K562 (cell line): ENCODE results near the gene OPN5. TPM values are rescaled to one million over a fixed set of nuclear protein-coding genes. Genes with fewer than 3 reads are reported as not detected.

Experiments used
- ATAC-seq: fragments of 200-7000 bp; cut with Tn5 transposase; 3 replicates; pipeline ENCODE4 v1.9.1; 2020; ENCODE audit warnings: moderate library complexity
- BruUV-seq: library from RNA; stranded (reverse); fragments of 400-500 nt; replicated peaks from 2 replicates; lab custom pipeline; 2021; lab: Mats Ljungman, UMichigan
- CTCF ChIA-PET: fragments of 300-600 bp; formaldehyde crosslinking; extraction: SDS; loops from one replicate; lab custom pipeline; 2021; ENCODE audit warnings: low intra/inter-chr PET ratio; lab: Yijun Ruan, JAX
- POLR2A ChIA-PET: fragments of 300-600, 350-650 bp; sonication (Branson Sonifier 250); formaldehyde crosslinking; extraction: SDS; loops from one replicate; lab custom pipeline; 2021; ENCODE audit warnings: antibody characterized with exemption, inconsistent platforms; lab: Yijun Ruan, JAX
- DNase-seq, 4 experiments: peaks; one replicate each; pipeline versions ENCODE4 v3.0.0 to v3.0.0-alpha.2; 2011 to 2018; ENCODE audit warnings: low spot score in 3 of 4, mixed read lengths in 3 of 4; ENCODE audit errors: extremely low read depth in 1 of 4
- FAIRE-seq: peaks from 2 replicates; lab custom pipeline; 2011; peaks lifted over from hg19 to GRCh38; lab: Jason Lieb, UNC
- H2AFZ ChIP-seq: 2 replicates; pipeline ENCODE4 v1.6.0; 2011; ENCODE audit warnings: low read depth, low read length, control low read depth, inconsistent platforms
- H3K27ac ChIP-seq: fragments of 200-600 bp; 3 replicates; pipeline ENCODE4 v1.8.0; 2011; ENCODE audit warnings: low read depth, mild to moderate bottlenecking, control low read depth, inconsistent platforms, low read length, moderate library complexity, mixed read lengths; ENCODE audit errors: extremely low read depth
- H3K27me3 ChIP-seq, 2 experiments: fragments of 300-600 bp in 1 of 2; 2 replicates in 1 of 2; 3 replicates in 1 of 2; pipeline versions ENCODE4 v1.6.0 to v1.8.0; 2011; ENCODE audit warnings: inconsistent platforms in 2 of 2, low read length in 2 of 2, mild to moderate bottlenecking in 1 of 2, mixed read lengths in 1 of 2, moderate library complexity in 1 of 2; ENCODE audit not compliant: control insufficient read depth in 2 of 2, insufficient read depth in 2 of 2
- H3K36me3 ChIP-seq: fragments of 300-600 bp; 3 replicates; pipeline ENCODE4 v1.8.0; 2011; ENCODE audit warnings: mild to moderate bottlenecking, low read length, inconsistent platforms; ENCODE audit not compliant: control insufficient read depth, insufficient read depth
- H3K4me1 ChIP-seq, 2 experiments: fragments of 200-600 bp in 1 of 2; replicated peaks in 1 of 2; 2 replicates in 1 of 2; 3 replicates in 1 of 2; pipeline versions ENCODE4 v1.5.1 to v1.8.0; 2011; ENCODE audit warnings: inconsistent platforms in 2 of 2, low read length in 2 of 2, mild to moderate bottlenecking in 1 of 2, mixed read lengths in 1 of 2, moderate library complexity in 1 of 2; ENCODE audit not compliant: control insufficient read depth in 2 of 2, insufficient read depth in 2 of 2
- H3K4me2 ChIP-seq: 2 replicates; pipeline ENCODE4 v1.6.1; 2011; ENCODE audit warnings: low read length, control low read depth, inconsistent platforms, mixed read lengths; ENCODE audit not compliant: insufficient read depth
- H3K4me3 ChIP-seq: fragments of 200-600 bp; sonication (generic), shearing (Covaris generic); 2 replicates; pipeline ENCODE4 v1.5.1; 2016; ENCODE audit warnings: control low read depth, inconsistent platforms
- H3K79me2 ChIP-seq: fragments of 200-600 bp; 3 replicates; pipeline ENCODE4 v1.8.0; 2011; ENCODE audit warnings: low read length, inconsistent platforms; ENCODE audit not compliant: control insufficient read depth, insufficient read depth
- H3K9ac ChIP-seq, 2 experiments: 2 replicates each; pipeline versions ENCODE4 v1.6.0 to v1.6.1; 2011; ENCODE audit warnings: low read depth in 2 of 2, low read length in 2 of 2, control low read depth in 1 of 2, inconsistent platforms in 1 of 2, mild to moderate bottlenecking in 1 of 2, mixed read lengths in 1 of 2; ENCODE audit not compliant: insufficient read depth in 1 of 2
- H3K9me1 ChIP-seq: one replicate; pipeline ENCODE4 v1.6.0; 2011; ENCODE audit warnings: inconsistent platforms, mild to moderate bottlenecking, low read length, moderate library complexity; ENCODE audit not compliant: control insufficient read depth, insufficient read depth
- H3K9me3 ChIP-seq: replicated peaks from 2 replicates; pipeline ENCODE4 v1.5.1; 2011; ENCODE audit warnings: low read depth, low read length, inconsistent platforms; ENCODE audit not compliant: control insufficient read depth, insufficient read depth
- H4K20me1 ChIP-seq: replicated peaks from 2 replicates; pipeline ENCODE4 v1.6.1; 2011; ENCODE audit warnings: low read length, inconsistent platforms, mixed read lengths; ENCODE audit not compliant: control insufficient read depth, insufficient read depth
- BMI1 ChIP-seq: fragments of 150-350 bp; IDR thresholded peaks from 2 replicates; pipeline ENCODE4 v1.6.1; 2014; ENCODE audit warnings: low read length
- DDX20 ChIP-seq: fragments of 450-650 bp; IDR thresholded peaks from 2 replicates; pipeline ENCODE4 v1.6.1; 2016; ENCODE audit warnings: missing genetic modification characterization, low read depth, mild to moderate bottlenecking, missing compliant biosample characterization, moderate library complexity
- E2F3 ChIP-seq: fragments of 250-450 bp; sonication (Bioruptor Pico); IDR thresholded peaks from 2 replicates; pipeline ENCODE4 v1.4.0; 2020; ENCODE audit warnings: mild to moderate bottlenecking
- ELF4 ChIP-seq: fragments of 450-650 bp; formaldehyde crosslinking; IDR thresholded peaks from 2 replicates; pipeline ENCODE4 v1.4.0; 2022; ENCODE audit warnings: missing genetic modification characterization
- HEY1 ChIP-seq: fragments of 250-450 bp; sonication (Bioruptor Pico); IDR thresholded peaks from 2 replicates; pipeline ENCODE4 v1.5.0; 2020; ENCODE audit warnings: mild to moderate bottlenecking, moderate library complexity, borderline replicate concordance
- KDM5B ChIP-seq: fragments of 200-600 bp; sonication (generic); IDR thresholded peaks from 2 replicates; pipeline ENCODE4 v1.6.1; 2012; ENCODE audit warnings: low read depth, mild to moderate bottlenecking, moderate library complexity, low read length, control low read depth, inconsistent platforms; ENCODE audit not compliant: insufficient replicate concordance
- MCM2 ChIP-seq: fragments of 450-650 bp; IDR thresholded peaks from 2 replicates; pipeline ENCODE4 v1.6.1; 2017; ENCODE audit warnings: low read depth, mild to moderate bottlenecking
- MED1 ChIP-seq: sonication (generic); formaldehyde crosslinking; IDR thresholded peaks from 2 replicates; pipeline ENCODE4 v1.8.1; 2023; ENCODE audit warnings: missing genetic modification reagents, borderline replicate concordance
- NR1H2 ChIP-seq: sonication (generic); formaldehyde crosslinking; IDR thresholded peaks from 2 replicates; pipeline ENCODE4 v1.4.0; 2020; ENCODE audit warnings: mild to moderate bottlenecking, missing genetic modification reagents
- STAG1 ChIP-seq: sonication (generic); formaldehyde crosslinking; IDR thresholded peaks from 2 replicates; pipeline ENCODE4 v1.5.0; 2020; ENCODE audit warnings: missing genetic modification reagents, borderline replicate concordance
- TEAD1 ChIP-seq, 2 experiments: fragments of 450-650 bp in 1 of 2; sonication (generic) in 1 of 2; formaldehyde crosslinking; IDR thresholded peaks; 2 replicates each; pipeline versions ENCODE4 v1.4.0 to v1.8.0; 2020 to 2022; ENCODE audit warnings: mild to moderate bottlenecking in 2 of 2, missing genetic modification reagents in 1 of 2
- XRCC4 ChIP-seq: IDR thresholded peaks from one replicate; pipeline ENCODE4 v1.6.1; 2011; ENCODE audit not compliant: insufficient read depth, insufficient read length; ENCODE audit errors: extremely low read depth
- ZBTB12 ChIP-seq: fragments of 250-450 bp; sonication (Bioruptor Pico); IDR thresholded peaks from 2 replicates; pipeline ENCODE4 v1.4.0; 2020
- ZBTB17 ChIP-seq: fragments of 450-650 bp; formaldehyde crosslinking; IDR thresholded peaks from 2 replicates; pipeline ENCODE4 v1.4.0; 2020; ENCODE audit warnings: mild to moderate bottlenecking
- ZNF589 ChIP-seq: fragments of 200-800 bp; sonication (Bioruptor generic); IDR thresholded peaks from 2 replicates; pipeline ENCODE4 v1.6.1; 2016; ENCODE audit warnings: low read depth, missing genetic modification characterization, missing compliant biosample characterization
- WGBS: fragments of 100-300 bp; shearing (Covaris generic); methylation state at CpG from one replicate; pipeline ENCODE4 v1.1.6; 2016; ENCODE audit warnings: low coverage, mixed read lengths; ENCODE audit not compliant: insufficient coverage; ENCODE audit errors: missing lambda C conversion rate; 5-methylcytosine and 5-hydroxymethylcytosine counted together
- in situ Hi-C: fragments of 300-500 bp; cut with MboI; formaldehyde crosslinking; loops from 4 replicates; pipeline ENCODE4 v1.15.0; 2018; ENCODE audit warnings: inconsistent platforms, mixed read lengths
- intact Hi-C: fragments of 100-400 bp; cut with micrococcal nuclease; formaldehyde crosslinking; loops from 2 replicates; pipeline ENCODE4 v1.14.2; 2022
- polyA plus RNA-seq, 8 experiments: library from polyadenylated mRNA; depleted of rRNA in 4 of 8; stranded (reverse) in 5 of 8; unstranded in 3 of 8; fragments of >200 nt; fragmentation: Nextera tagmentation in 2 of 8; fragmentation: Illumina TruSeq in 1 of 8; extraction: Ambion mirVana in 2 of 8; extraction: Trizol in 1 of 8; gene quantifications; 2 replicates each; pipeline versions ENCODE4 v1.2.1 to v1.2.3, GENCODE V29; 2011 to 2014; ENCODE audit warnings: inconsistent platforms in 1 of 8, missing spikeins in 1 of 8
- total RNA-seq, 7 experiments: library from RNA; depleted of rRNA in 6 of 7; stranded (reverse); fragments of >200 nt in 6 of 7; fragmentation: Illumina TruSeq in 2 of 7; extraction: Trizol in 2 of 7; gene quantifications; 2 replicates each; pipeline versions ENCODE4 v1.2.1 to v1.2.3, GENCODE V29; 2011 to 2021; ENCODE audit warnings: low replicate concordance in 1 of 7
- TF ChIP-seq, protein P1 (sequence below): fragments of 450-650 bp; IDR thresholded peaks from 2 replicates; pipeline ENCODE4 v1.6.1; 2016
- TF ChIP-seq, protein P2 (sequence below), 2 experiments: fragments of 450-650 bp in 1 of 2; sonication (generic) in 1 of 2; formaldehyde crosslinking; conservative IDR thresholded peaks; 2 replicates each; pipeline versions ENCODE4 v1.4.0 to v1.8.1; 2020 to 2022; ENCODE audit warnings: mild to moderate bottlenecking in 1 of 2, missing genetic modification reagents in 1 of 2
- TF ChIP-seq, protein P3 (sequence below), 2 experiments: fragments of 450-650 bp; IDR thresholded peaks; 2 replicates each; pipeline ENCODE4 v1.6.1; 2016

The OPN5 gene
- total and polyA plus RNA-seq, 9 of the 15 experiments (the other 6 are each of a cell fraction or from before 2014, with no cell fraction given): not detected

DNA sequence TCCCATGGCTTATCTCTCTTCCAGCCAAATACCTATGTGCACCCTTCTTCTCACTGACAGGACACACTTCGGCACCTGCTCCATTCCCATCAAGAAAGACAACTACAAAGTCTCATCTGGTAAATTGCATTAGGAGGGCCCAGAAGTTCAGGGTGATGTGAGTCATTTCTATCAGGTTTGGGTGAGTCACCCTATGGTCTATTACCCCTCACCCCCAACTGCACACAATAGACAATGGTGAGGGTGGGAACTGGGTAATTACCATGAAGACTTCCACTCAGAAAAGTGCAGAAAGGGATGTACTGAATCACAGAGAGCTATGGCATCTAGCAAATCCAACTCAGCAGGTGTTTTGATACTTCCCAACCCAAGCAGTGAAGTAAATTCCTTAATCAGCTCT lies 54.8 kb downstream of the OPN5 start:
- POLR2A ChIA-PET: interaction anchor here (0.7 kb wide), 1 partner anchor 116 kb away, joined by 3 read pairs; no protein-coding TSS in a partner anchor
- no peak overlapping the region for H2AFZ ChIP-seq
- DNase-seq (no peak), ATAC-seq (no peak), FAIRE-seq (no peak)
- no peaks in the 10 kb centered on the region for H3K27me3 ChIP-seq
- no peak overlapping the region for H3K4me3 ChIP-seq
- no peaks in the 10 kb centered on the region for H3K79me2 ChIP-seq
- H4K20me1 ChIP-seq: no peaks in the 10 kb centered on the region
- no peaks in the 10 kb centered on the region for H3K9me1 ChIP-seq
- in situ Hi-C loops: no loop called here
- CTCF ChIA-PET: no interaction called here
- intact Hi-C loops: no loop called here
- no peak overlapping the region for H3K27ac ChIP-seq
- H3K4me2 ChIP-seq: no peak overlapping the region
- H3K36me3 ChIP-seq: no peaks in the 10 kb centered on the region
- no peak overlapping the region for H3K9ac ChIP-seq
- BruUV-seq: no TSS peak
- H3K9me3 ChIP-seq: no peaks in the 10 kb centered on the region
- 0% methylated on average over 1 of the region's 1 CpG for WGBS
- H3K4me1 ChIP-seq: no peaks in the 10 kb centered on the region
- TF ChIP-seq, protein P1, sequence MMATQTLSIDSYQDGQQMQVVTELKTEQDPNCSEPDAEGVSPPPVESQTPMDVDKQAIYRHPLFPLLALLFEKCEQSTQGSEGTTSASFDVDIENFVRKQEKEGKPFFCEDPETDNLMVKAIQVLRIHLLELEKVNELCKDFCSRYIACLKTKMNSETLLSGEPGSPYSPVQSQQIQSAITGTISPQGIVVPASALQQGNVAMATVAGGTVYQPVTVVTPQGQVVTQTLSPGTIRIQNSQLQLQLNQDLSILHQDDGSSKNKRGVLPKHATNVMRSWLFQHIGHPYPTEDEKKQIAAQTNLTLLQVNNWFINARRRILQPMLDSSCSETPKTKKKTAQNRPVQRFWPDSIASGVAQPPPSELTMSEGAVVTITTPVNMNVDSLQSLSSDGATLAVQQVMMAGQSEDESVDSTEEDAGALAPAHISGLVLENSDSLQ: no peak
- TF ChIP-seq, protein P2, sequence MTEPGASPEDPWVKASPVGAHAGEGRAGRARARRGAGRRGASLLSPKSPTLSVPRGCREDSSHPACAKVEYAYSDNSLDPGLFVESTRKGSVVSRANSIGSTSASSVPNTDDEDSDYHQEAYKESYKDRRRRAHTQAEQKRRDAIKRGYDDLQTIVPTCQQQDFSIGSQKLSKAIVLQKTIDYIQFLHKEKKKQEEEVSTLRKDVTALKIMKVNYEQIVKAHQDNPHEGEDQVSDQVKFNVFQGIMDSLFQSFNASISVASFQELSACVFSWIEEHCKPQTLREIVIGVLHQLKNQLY (CRISPR knock-in tag; conservative IDR thresholded peaks at IDR 0.05): no peak
- TF ChIP-seq TEAD1 (CRISPR knock-in tag; IDR thresholded peaks at IDR 0.05): no peak
- no peak for TF ChIP-seq ELF4 (CRISPR knock-in tag)
- TF ChIP-seq DDX20 (tag): no peak
- TF ChIP-seq STAG1 (CRISPR knock-in tag): no peak
- no peak for TF ChIP-seq MED1 (CRISPR knock-in tag)
- TF ChIP-seq ZBTB12 (CRISPR knock-in tag): no peak
- no peak for TF ChIP-seq E2F3 (CRISPR knock-in tag)
- TF ChIP-seq ZNF589 (CRISPR knock-in tag): no peak
- TF ChIP-seq HEY1 (CRISPR knock-in tag): no peak
- no peak for TF ChIP-seq ZBTB17
- no peak for TF ChIP-seq NR1H2
- TF ChIP-seq KDM5B: no peak
- no peak for TF ChIP-seq XRCC4
- no peak for TF ChIP-seq MCM2
- TF ChIP-seq, protein P3, sequence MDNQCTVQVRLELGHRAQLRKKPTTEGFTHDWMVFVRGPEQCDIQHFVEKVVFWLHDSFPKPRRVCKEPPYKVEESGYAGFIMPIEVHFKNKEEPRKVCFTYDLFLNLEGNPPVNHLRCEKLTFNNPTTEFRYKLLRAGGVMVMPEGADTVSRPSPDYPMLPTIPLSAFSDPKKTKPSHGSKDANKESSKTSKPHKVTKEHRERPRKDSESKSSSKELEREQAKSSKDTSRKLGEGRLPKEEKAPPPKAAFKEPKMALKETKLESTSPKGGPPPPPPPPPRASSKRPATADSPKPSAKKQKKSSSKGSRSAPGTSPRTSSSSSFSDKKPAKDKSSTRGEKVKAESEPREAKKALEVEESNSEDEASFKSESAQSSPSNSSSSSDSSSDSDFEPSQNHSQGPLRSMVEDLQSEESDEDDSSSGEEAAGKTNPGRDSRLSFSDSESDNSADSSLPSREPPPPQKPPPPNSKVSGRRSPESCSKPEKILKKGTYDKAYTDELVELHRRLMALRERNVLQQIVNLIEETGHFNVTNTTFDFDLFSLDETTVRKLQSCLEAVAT (IDR thresholded peaks at IDR 0.05): no peak
- TF ChIP-seq BMI1: no peak
